ENCODE measurements around the gene ABHD14A.

DNA sequence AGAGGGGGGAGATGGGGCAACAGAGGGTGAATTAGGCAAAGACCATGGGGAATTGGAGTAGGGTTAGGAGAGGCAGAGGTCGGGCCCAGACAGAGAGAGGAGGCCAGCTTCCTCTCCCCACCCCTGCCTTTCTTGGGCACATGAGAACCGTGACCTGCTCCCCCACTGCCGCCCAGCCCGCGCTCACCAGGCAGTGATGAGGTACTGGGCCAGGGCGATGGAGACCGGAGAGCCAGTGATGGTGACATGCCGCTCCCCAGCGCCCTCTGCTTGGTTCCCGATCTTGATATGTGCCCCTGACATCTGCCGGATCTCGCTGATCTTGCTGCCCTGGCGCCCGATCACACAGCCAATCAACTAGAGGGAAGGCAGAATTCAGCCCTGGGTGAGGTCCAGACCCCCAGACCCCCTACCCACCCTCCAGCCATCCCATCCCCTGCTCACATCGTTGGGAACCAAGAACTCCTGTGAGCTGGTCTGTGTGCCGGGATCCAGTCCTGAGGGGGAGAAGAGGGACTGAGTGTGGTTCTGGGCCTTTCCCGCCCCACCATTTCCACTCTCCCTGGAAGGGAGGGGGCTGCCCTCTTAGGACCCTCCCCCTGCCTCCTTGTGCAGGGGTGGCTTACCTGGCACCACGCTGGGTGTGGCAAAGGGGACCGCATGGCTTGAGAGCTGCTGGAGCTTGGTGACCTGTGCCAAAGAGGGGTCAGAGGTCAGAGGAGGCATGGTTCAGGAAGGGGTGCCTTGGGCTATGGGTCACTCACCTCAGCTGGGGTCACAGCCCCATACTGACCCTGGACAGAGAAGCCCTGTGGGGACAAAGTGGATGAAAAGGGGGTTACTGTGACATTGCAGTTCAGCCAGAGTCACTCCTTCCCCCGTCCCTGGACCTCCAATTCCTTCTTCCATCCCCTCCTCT, 16.0 kb upstream of the ABHD14A start:
- no peak for TF ChIP-seq CTCF (IDR thresholded peaks at IDR 0.05)
- no peak for TF ChIP-seq EP300 (IDR thresholded peaks at IDR 0.05; ENCODE audit: low read depth)
- no peak for TF ChIP-seq POLR2A (IDR thresholded peaks at IDR 0.05)
- TF ChIP-seq POLR2AphosphoS5 (IDR thresholded peaks at IDR 0.05): no peak
